Measurements from ENCODE around the gene FOXE3. TPM values are rescaled to one million over a fixed set of nuclear protein-coding genes. Genes with fewer than 3 reads are reported as not detected.

Gene FOXE3
- total and polyA plus RNA-seq, 2 of the 4 experiments (the other 2 are of a cell fraction) = 0.12 TPM; not detected in 1

DNA sequence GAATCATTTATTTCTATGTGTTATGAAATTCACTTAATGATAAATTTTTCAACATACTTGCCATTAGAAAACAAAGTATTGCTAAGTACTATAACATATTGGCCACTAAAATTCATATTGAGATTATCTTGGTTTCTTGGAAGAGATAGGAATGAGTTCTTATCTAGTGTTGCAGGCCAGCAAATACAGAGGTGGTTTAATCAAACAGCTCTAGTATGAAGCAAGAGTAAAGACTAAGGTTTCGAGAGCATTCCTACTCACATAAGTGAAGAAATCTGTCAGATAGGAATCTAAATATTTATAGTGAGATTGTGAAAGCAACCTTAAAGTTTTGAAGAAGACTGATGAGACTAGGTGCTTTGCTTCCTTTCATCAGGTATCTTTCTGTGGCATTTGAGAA lies 37.9 kb upstream of the FOXE3 start:
- ATAC-seq (ENCODE audit: low read depth) (peak; percentile 46), DNase-seq (peak; percentile 62)
- no peak overlapping the region for H4K91ac ChIP-seq (ENCODE audit: insufficient read depth, low read depth, low read length)
- H4K5ac ChIP-seq (ENCODE audit: low read depth, low read length) = no peak overlapping the region
- peaks cover 11% of the 10 kb centered on the region for H3K36me3 ChIP-seq (ENCODE audit: control insufficient read depth, insufficient read depth, low read length)
- H4K20me1 ChIP-seq (ENCODE audit: insufficient read depth, low read length) = no peaks in the 10 kb centered on the region
- H3K4me1 ChIP-seq (ENCODE audit: control insufficient read depth, insufficient read depth, low read length) = peaks cover 8% of the 10 kb centered on the region
- H3K9ac ChIP-seq (ENCODE audit: low read depth, low read length) = no peak overlapping the region
- ChIA-PET CTCF (interaction anchor here (0.6 kb wide), 1 partner anchor 194 kb away, joined by 4 read pairs; no protein-coding TSS in a partner anchor), POLR2A (ENCODE audit: unreplicated experiment) (no interaction called here)
- H3K79me1 ChIP-seq (ENCODE audit: low read depth in 1 of 2, low read length in 2 of 2) = no peaks in the 10 kb centered on the region; a peak in 1 of 4 replicates
- H3K4ac ChIP-seq (ENCODE audit: low read depth, low read length) = no peak overlapping the region
- H3K9me1 ChIP-seq (ENCODE audit: insufficient read depth, low read length) = no peaks in the 10 kb centered on the region; the same call in 1 of the 2 replicates
- no peak overlapping the region for H2BK15ac ChIP-seq (ENCODE audit: low read depth, low read length)
- dilution Hi-C loops (cut with HindIII; ENCODE audit: low sequenced_read_pairs, unreplicated experiment) (no loop called here), in situ Hi-C loops (cut with MboI; ENCODE audit: low sequenced_read_pairs) (no loop called here), intact Hi-C loops (cut with micrococcal nuclease) (loop anchor here (5.0 kb wide), 3 partner anchors 46 to 186 kb away; partner anchors contain the start of genes CMPK1 and PDZK1IP1)
- no peak overlapping the region for H3K23ac ChIP-seq (ENCODE audit: low read depth, low read length)
- H2AFZ ChIP-seq (replicated peaks; ENCODE audit: low read length, poor library complexity) = no peak overlapping the region
- WGBS, 2 experiments (ENCODE audit: extremely low coverage in 2 of 2, insufficient read length in 1 of 2) = no CpG with 5 or more reads among the region's 1 CpG
- H2BK5ac ChIP-seq (ENCODE audit: low read depth, low read length, poor library complexity, severe bottlenecking) = no peak overlapping the region
- H4K8ac ChIP-seq (ENCODE audit: low read depth in 2 of 2, low read length in 2 of 2) = no peak overlapping the region
- no peak overlapping the region for H3K27ac ChIP-seq (ENCODE audit: insufficient read depth, low read length)
- no peak overlapping the region for H2BK120ac ChIP-seq (ENCODE audit: low read depth, low read length)
- no peak overlapping the region for H3K4me2 ChIP-seq (ENCODE audit: low read depth, low read length)
- no peak overlapping the region for H2BK20ac ChIP-seq (ENCODE audit: low read depth, low read length)
- H3K9me3 ChIP-seq (ENCODE audit: control insufficient read depth, insufficient read depth, low read length) = no peaks in the 10 kb centered on the region
- no peak overlapping the region for H3K14ac ChIP-seq (replicated peaks; ENCODE audit: low read depth, low read length)
- H3K4me3 ChIP-seq (ENCODE audit: insufficient read depth, low read depth, low read length) = no peak overlapping the region
- no peak overlapping the region for H2AK9ac ChIP-seq (replicated peaks; ENCODE audit: low read depth, low read length, poor library complexity)
- TF ChIP-seq, protein P1, sequence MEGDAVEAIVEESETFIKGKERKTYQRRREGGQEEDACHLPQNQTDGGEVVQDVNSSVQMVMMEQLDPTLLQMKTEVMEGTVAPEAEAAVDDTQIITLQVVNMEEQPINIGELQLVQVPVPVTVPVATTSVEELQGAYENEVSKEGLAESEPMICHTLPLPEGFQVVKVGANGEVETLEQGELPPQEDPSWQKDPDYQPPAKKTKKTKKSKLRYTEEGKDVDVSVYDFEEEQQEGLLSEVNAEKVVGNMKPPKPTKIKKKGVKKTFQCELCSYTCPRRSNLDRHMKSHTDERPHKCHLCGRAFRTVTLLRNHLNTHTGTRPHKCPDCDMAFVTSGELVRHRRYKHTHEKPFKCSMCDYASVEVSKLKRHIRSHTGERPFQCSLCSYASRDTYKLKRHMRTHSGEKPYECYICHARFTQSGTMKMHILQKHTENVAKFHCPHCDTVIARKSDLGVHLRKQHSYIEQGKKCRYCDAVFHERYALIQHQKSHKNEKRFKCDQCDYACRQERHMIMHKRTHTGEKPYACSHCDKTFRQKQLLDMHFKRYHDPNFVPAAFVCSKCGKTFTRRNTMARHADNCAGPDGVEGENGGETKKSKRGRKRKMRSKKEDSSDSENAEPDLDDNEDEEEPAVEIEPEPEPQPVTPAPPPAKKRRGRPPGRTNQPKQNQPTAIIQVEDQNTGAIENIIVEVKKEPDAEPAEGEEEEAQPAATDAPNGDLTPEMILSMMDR (conservative IDR thresholded peaks at IDR 0.05; ENCODE audit: low read depth, low read length) = no peak
- TF ChIP-seq CEBPB (IDR thresholded peaks at IDR 0.05; ENCODE audit: low read depth, low read length) = peak; percentile 85
- H3K18ac ChIP-seq (ENCODE audit: low read depth, low read length) = no peak overlapping the region
- BruUV-seq (replicated peaks) = no TSS peak
- H3K27me3 ChIP-seq (ENCODE audit: control insufficient read depth, insufficient read depth, low read length) = no peaks in the 10 kb centered on the region
- no peak overlapping the region for H2AK5ac ChIP-seq (ENCODE audit: low read depth, low read length)
- H3K56ac ChIP-seq (ENCODE audit: extremely low read depth, insufficient read depth, low read length) = no peak overlapping the region
